Anterior cingulate cortex (tissue), 58 donors: ENCODE data around the gene EGFR.

Experiments
- DNase-seq, 58 donors: peaks; one replicate each; lab custom pipeline; 2025; lab: John Stamatoyannopoulos, UW

Gene EGFR

DNA sequence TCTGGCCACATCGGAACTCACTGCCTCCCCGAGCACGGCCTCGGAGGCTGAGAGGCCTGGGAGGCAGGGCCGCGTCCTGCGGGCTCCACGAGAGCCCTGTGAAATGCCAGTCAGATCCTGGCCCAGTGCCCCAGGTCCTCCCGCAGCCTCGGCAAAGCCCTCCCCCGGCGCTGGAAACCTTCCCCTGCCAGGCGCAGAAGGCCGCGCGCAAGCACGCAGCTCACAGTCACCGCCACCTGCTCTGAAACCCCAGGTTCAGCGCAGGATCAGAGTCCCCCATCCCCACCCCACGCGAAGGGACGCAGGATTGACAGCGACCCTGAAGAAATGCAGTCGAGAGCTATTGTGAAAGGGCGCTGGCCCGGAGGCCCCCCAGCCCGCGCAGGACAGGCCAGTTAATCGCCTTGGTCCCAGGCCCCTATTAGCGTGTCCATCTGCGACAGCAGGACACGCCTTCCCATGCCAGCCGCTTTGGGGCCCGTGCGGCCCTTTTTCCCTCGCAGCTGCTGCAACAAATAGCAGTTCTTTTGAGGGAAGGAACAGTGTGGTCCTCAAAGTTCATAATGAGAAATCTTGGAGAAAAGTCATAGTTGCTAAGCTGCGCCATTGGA is 13.5 kb upstream of the EGFR start:
- DNase-seq = peak in 10 of 58 donors; percentile 8 to 54 (median 18)

DNA sequence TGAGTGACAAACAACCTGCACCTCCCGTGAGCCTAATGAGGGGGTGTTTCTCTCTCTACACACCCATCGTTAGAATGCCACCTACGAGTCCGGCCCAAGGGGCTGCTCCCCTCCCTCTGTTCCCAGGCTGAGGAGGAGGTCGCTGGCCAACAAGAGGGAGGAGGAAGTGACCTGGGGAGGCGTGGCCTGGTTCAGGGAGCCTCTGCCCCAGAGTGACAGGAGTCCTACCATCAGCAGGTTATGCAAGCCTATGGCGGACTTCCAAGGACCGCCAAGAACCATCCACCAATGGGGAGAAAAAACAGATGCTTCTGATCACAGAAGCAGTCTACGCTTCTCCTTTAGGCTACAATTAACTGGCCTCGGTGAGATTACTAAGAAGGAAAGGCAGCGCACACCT is 12.3 kb upstream of the EGFR start:
- no peak for DNase-seq

DNA sequence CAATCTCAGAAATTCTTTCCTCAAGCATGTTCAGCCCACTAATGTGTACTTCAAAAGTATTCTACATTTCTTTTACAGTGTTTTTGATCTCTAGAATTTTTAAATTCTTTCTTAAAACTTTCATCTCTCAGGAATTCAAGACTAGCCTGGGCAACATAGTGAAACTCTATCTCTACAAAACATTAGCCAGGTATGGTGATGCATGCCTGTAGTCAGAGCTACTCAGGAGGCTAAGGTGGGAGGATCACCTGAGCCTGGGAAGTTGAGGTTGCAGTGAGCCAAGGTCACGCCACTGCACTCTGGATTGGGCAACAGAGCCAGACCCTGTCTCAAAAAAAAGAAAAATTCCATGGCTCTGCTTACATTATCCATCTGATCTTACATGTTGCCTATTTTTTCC is 5.0 kb upstream of the EGFR start:
- no peak for DNase-seq

DNA sequence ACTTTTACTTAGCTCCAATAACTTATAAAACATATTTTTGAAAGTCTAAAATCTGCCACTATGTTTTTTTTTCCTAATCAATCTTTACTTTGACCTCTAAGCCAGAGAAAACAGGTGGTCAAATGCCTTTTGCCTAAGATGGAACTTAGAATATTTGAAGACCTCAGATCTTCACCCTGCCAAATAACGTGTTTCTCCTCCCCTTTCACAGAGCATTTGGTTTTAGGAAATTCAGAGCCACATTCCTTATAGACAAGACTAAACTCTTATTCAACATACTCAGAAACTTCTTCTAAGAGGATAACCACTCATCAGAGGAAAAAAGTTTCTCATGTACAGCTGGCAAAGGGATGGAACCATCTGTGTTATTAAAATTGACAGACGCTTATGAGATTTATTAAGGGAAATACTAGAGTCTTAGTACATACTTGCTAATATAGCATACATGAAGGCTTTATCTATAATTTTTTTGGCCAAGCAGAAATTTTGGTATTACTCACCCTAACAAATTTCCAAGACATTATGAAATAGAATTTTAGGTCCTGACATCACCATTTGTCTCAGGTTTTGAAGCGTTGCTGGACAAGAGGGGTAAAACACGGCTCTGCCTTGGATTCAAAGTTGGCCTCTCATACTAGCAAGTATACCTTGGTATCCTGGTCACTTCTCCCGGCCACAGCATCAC is 2.6 kb upstream of the EGFR start:
- DNase-seq = no peak

DNA sequence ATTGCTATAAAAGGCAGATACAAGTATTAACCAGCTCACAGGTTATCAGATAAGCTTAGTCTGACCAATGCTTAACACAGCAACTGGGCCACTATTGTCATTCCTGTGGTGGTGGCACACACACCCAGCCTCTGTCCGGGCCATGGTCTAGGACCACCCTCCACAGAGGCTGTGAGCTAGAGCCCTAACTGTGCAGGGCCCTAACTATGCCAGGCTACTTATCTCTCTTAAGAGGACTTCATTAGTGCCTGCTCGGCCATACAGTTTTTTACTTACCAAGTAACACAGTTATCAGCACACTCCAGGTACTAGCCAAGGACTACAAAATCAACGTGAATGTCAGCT is 2.1 kb upstream of the EGFR start:
- no peak for DNase-seq

DNA sequence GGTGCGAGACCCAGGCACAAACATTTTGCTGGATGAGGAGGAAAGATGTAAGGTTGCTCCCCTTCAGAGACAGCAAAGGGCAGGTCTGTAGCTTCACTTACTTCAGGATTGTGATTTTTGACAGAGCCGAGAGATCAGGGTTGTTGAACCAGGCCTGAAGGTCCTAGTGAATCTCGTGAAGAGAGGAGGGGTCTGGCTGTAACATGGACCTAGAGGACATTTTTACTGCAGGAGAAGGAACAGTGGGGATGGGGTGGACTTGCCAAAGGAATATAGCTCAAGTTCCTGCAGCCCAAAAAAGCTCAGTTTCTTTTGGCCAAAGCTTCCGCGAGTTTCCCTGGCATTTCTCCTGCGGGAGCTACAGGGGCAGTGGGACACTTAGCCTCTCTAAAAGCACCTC is 976 bp upstream of the EGFR start:
- no peak for DNase-seq

DNA sequence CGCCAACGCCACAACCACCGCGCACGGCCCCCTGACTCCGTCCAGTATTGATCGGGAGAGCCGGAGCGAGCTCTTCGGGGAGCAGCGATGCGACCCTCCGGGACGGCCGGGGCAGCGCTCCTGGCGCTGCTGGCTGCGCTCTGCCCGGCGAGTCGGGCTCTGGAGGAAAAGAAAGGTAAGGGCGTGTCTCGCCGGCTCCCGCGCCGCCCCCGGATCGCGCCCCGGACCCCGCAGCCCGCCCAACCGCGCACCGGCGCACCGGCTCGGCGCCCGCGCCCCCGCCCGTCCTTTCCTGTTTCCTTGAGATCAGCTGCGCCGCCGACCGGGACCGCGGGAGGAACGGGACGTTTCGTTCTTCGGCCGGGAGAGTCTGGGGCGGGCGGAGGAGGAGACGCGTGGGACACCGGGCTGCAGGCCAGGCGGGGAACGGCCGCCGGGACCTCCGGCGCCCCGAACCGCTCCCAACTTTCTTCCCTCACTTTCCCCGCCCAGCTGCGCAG is 424 bp downstream of the EGFR start:
- DNase-seq = peak in 9 of 58 donors; percentile 4 to 37 (median 20)

DNA sequence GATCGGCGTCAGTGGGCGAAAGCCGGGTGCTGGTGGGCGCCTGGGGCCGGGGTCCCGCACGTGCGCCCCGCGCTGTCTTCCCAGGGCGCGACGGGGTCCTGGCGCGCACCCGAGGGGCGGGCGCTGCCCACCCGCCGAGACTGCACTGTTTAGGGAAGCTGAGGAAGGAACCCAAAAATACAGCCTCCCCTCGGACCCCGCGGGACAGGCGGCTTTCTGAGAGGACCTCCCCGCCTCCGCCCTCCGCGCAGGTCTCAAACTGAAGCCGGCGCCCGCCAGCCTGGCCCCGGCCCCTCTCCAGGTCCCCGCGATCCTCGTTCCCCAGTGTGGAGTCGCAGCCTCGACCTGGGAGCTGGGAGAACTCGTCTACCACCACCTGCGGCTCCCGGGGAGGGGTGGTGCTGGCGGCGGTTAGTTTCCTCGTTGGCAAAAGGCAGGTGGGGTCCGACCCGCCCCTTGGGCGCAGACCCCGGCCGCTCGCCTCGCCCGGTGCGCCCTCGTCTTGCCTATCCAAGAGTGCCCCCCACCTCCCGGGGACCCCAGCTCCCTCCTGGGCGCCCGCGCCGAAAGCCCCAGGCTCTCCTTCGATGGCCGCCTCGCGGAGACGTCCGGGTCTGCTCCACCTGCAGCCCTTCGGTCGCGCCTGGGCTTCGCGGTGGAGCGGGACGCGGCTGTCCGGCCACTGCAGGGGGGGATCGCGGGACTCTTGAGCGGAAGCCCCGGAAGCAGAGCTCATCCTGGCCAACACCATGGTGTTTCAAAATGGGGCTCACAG is 1.1 kb downstream of the EGFR start:
- peak in 1 of 58 donors; percentile 52 for DNase-seq

DNA sequence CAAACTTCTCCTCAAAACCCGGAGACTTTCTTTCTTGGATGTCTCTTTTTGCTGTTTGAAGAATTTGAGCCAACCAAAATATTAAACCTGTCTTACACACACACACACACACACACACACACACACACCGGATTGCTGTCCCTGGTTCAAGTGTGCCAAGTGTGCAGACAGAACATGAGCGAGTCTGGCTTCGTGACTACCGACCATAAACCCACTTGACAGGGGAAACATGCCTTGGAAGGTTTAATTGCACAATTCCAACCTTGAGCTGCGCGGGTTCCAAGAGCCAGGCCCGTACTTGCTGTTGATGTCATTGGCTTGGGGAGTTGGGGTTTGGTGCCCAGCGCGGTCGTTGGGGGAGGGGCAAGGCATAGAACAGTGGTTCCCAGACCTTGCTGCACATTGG is 1.7 kb downstream of the EGFR start:
- DNase-seq = no peak

DNA sequence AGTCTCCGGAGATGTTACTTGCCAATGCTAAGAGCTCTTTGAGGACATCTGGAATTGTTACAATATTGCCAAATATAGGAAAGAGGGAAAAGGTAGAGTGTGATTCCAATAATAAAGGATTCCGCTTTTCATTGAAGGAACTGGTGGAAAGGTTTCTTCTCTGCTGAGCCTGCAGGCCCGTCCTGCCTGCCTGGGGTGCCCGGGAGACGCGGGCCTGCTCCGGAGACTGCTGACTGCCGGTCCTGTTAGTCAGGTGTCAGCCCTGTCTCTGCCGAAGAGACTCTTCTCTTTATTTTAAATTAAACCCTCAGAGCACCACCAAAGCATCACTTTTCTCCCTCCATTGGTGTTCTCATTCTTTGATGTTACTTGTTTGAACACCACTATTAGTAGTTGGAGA is 2.2 kb downstream of the EGFR start:
- no peak for DNase-seq

DNA sequence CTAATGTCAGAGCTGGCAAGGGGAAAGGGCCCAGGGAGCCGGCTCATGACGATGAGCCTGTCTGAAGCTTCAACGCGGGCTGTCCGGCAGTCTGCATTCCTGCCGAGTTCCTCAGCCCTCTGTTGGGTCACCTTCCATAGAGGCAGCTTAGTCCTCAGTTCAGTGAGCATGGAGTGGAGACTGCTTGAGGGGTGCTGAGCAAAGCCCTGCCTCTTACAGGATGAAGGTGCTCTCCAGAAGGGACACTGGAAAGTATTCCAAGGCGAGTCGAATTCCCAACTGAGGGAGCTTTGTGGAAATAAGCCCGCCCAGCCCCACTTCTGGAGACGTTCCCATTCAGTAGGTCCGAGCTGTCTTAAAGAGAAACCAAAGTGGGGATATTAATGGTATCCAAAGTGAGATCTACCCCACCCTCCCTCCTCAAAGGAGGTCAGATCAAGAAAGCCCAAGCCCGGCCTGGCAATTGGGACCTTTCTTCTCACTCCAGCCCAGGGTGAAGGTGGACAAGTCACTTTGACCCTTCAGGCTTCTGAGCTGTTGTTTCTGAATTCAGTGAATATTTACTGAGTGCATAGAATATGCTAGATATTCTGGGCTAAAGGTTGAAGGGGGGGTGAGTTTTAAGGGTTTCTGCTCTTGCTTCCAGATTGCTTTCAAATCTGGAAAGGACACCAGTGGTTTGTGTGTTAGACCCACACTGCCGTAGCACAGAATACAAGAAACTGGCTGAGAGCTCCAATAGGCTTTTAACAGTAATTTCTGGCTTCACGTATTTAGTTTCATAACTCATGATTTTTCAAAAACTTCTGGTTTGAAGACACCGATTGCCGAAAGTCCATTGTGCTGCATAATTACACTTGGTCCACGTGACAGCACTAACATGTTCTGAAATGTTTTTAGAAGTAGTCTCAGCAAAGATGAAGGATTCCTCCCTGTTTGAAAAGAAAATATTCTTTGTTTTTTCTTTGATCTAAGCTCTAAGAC is 3.5 kb downstream of the EGFR start:
- DNase-seq = no peak

DNA sequence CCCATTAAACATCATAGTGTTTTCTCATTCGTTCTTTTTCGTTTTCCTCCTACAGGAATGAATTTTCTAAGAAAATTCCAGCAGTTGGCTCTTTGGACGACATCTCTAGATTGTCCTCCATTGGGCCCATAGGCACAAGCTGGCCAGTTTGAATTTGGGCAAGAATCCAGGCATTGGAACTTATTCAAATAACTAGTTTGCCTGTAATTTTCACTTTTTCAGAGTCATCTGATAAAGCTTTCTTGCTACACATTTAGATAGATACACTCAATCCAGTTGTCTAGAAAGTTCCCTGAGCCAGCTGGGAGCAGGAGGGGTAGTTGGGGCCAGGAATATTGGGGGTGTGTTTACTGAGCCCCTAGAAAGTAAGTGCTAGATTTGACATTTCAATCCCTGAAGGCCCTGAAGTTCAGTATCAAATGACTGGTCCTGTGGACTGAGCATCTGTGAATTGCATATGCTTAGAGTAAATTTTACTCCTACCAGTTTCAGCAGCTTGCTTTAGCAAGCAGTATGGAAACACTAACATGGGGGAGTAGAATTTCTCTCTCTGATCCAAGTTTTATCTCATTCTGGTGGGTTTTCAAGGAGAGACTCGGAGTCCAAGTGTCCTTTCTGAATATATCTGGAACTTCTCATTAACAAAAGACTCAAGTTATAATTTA is 5.2 kb downstream of the EGFR start:
- DNase-seq = no peak

DNA sequence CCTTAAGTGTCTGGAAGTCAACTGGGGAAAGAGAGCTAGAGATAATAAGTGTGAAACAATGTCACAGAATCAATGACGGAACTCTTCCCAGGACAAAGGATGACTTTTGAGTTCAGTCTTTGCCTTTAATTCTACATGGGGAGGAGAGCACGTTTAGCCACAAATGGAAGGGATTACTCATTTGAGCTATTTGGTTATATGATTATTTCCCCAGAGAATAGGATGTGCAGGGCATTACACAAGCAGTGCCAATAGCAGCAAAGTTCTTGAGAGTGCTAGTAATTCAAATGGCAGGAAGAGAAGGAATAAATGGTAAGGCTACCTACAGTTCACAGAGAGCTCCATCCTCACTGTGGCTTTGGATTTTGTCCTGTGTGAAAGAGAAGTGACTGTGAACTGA is 6.0 kb downstream of the EGFR start:
- no peak for DNase-seq

DNA sequence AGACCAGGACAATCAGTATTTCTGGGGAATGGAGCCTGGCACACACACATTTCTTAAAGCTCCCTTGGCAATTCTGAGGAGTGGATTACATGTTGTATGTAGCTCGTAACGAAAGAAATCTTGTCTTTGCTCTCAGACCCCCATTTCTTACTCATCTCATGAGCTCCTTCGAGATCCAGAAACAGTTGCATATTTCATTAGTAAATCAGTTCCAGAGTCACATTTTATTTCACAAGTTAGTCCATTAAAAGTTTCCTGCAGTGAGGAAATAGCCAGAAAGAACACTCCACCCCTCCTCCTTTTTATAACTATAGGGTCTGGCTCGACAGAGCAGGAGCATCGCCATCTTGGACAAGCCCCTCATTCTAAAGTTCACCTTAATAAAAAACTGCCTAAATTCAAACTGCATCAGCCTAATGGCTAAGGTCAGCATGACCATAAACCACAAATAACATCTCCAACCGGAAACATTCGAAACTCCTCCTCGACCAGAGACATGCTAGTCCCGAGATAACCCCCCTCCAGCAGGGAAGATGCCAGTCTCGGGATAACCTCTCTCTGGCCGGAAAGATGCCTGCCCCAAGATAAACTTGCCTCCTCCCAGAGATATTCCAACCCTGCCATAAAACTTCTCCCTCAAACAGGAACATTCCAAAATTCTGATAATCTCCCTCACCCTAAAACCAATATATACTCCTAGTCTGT is 7.4 kb downstream of the EGFR start:
- no peak for DNase-seq

DNA sequence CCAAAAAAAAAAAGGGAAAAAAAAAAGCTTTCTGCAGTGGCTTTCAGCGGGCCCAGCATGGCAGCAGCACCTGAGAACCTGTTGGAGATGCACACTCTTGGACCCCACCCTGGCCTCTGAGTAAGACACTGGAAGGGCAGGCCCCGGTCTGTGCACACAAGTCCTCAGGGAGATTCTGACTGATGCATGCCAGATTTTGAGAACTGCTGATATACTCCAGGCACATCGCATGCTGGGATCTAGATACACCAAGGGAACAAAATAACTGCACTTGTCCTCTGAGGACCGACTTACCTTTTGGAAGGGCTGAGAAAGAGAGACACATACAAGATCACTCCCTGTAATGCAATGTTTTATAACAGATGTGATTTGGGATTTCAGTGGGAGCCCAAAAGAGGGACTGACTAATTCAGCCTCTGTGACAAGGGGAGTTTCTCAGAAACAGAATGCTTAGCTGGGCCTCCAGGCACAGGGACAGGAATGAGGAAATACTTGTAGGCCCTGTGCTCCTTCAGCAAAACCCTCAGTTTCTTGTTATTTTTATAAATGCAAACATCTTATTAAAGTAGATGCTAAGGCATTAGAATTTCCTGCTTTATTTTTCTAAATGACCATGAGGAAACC is 8.2 kb downstream of the EGFR start:
- no peak for DNase-seq

DNA sequence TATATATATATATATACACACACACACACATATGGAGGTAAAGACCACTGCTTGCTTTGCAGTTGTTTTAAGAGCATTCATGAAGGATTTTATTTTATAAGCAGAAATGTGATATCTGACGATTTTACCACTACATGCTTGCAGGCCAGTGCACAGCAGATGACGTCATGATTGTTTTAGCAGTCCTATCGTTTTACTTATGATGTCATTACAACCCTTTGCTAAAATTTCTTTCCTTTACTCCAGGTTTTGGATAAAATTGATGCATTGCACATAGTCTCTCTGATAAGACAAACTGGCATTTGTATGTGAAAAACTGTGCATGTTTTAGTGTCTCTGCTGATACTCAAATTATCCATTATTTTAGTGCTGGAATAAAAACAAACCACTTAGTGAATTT is 9.2 kb downstream of the EGFR start:
- no peak for DNase-seq

DNA sequence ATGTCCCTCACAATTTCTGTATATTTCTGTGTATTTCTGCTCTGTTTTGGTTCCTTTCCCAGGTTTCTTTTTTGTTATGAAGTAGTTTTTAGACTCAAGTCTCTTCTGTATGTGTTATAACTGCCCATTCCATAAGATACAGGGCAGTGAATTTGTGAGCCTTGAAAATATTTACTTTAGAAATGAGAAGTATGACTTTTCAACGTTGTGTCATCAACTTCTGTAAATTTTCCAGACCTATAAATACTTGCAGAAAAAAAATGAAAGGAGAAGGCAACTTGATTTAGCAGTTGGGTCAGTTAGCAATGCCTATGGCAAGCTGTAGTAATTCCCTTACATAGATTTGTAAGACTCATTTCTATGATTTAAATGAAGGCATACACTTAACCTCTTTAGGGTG is 11.5 kb downstream of the EGFR start:
- DNase-seq = no peak

DNA sequence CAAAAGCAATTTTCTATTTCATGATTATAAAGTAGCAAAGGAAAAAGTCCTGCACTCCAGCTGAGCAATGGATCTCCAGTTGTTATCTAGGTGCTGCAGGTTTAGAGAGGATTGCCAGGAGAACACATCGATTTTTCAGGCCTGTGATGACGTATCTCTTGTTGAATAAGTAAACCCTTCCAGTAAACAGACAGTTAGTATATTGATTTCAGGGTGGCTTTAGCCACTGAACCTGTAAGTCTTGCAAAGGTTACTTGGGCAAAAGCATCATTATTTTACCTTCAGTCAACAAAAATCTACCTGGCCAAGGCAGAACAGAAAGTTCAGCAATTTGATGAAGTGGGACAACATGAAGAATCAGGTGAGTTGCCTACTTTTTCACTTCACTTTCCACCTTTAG is 12.3 kb downstream of the EGFR start:
- DNase-seq = no peak
